ENCODE measurements around the gene NAT14. TPM values are rescaled to one million over a fixed set of nuclear protein-coding genes. Genes with fewer than 3 reads are reported as not detected.

NAT14 gene
- total RNA-seq, 1 experiment from 2014 or later: 28.9 TPM

GRCh38 chr19:55471266-55471665 lies 13.7 kb upstream of the NAT14 start:
- no peak for DNase-seq (ENCODE audit: low spot score)

GRCh38 chr19:55472463-55472862 lies 12.5 kb upstream of the NAT14 start:
- DNase-seq (ENCODE audit: low spot score): peak; percentile 97

- peak; percentile 92 for DNase-seq (ENCODE audit: low spot score)
Observed at GRCh38 chr19:55473225-55474012, 11.6 kb upstream of the NAT14 start.

GRCh38 chr19:55474269-55475265 lies 10.4 kb upstream of the NAT14 start:
- DNase-seq (ENCODE audit: low spot score): peak; percentile 100

- DNase-seq (ENCODE audit: low spot score): peak; percentile 99
Observed at GRCh38 chr19:55476100-55476775, 8.8 kb upstream of the NAT14 start, which contains the start of gene ZNF628. TSS of gene ZNF628 (plus strand) at chr19:55476617. CDS start at chr19:55479911, 3,294 bp downstream.

GRCh38 chr19:55477905-55478304 lies 7.1 kb upstream of the NAT14 start:
- no peak for DNase-seq (ENCODE audit: low spot score)

GRCh38 chr19:55478364-55478763 lies 6.6 kb upstream of the NAT14 start:
- no peak for DNase-seq (ENCODE audit: low spot score)

- no peak for DNase-seq (ENCODE audit: low spot score)
Observed at GRCh38 chr19:55479045-55479444, 5.9 kb upstream of the NAT14 start.

- no peak for DNase-seq (ENCODE audit: low spot score)
Observed at GRCh38 chr19:55479451-55480230, 5.3 kb upstream of the NAT14 start.

- no peak for DNase-seq (ENCODE audit: low spot score)
Observed at GRCh38 chr19:55481148-55481793, 3.7 kb upstream of the NAT14 start.

GRCh38 chr19:55481794-55482155 lies 3.2 kb upstream of the NAT14 start:
- DNase-seq (ENCODE audit: low spot score): no peak

- DNase-seq (ENCODE audit: low spot score): no peak
Observed at GRCh38 chr19:55482156-55482961, 2.6 kb upstream of the NAT14 start.

- no peak for DNase-seq (ENCODE audit: low spot score)
Observed at GRCh38 chr19:55482967-55483705, 1.9 kb upstream of the NAT14 start.

- DNase-seq (ENCODE audit: low spot score): no peak
Observed at GRCh38 chr19:55483706-55484592, 1.0 kb upstream of the NAT14 start.

GRCh38 chr19:55485439-55486011 lies 537 bp downstream of the NAT14 start:
- DNase-seq (ENCODE audit: low spot score): peak; percentile 0

- DNase-seq (ENCODE audit: low spot score): peak; percentile 12
Observed at GRCh38 chr19:55486043-55486970, 1.3 kb downstream of the NAT14 start.

Data from HT-29 (cell line).